ENCODE results near the gene AUTS2. TPM values are rescaled to one million over a fixed set of nuclear protein-coding genes. Genes with fewer than 3 reads are reported as not detected.

Gene AUTS2
- total RNA-seq, 1 experiment from 2014 or later = 256 TPM

DNA sequence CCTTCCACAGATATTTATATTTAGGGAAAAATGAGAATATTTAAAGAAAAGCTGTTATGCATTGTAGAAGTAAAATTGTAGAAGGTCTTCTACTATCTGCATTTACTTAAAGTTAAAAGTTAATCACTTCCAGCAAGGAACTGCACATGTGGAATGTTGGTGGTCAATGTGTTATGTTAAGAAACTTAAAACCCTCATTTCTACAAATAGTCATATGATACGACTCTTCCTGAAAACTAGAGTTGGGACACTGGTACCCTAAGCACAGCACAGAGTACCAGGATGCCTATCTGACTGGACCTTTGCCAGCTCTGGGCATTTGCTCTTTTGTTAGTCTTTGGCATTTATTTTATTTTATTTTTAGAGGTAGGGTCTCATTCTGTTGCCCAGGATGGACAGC is 1009.5 kb downstream of the AUTS2 start:
- Histone ChIP-seq H3K18ac (ENCODE audit: insufficient read length, low read depth, low read length) (no peak overlapping the region), H4K8ac (replicated peaks; ENCODE audit: insufficient read length, low read depth, low read length) (no peak overlapping the region), H2BK120ac (ENCODE audit: low read depth, low read length, poor library complexity, severe bottlenecking) (no peak overlapping the region), H3K14ac (ENCODE audit: insufficient read depth, low read length) (no peak overlapping the region), H2AFZ (ENCODE audit: low read length) (no peak overlapping the region), H3K4ac (ENCODE audit: low read depth, low read length) (no peak overlapping the region), H2BK20ac (ENCODE audit: low read depth, low read length, poor library complexity, severe bottlenecking) (no peak overlapping the region), H3K79me2 (ENCODE audit: insufficient read depth, low read length) (no peaks in the 10 kb centered on the region), H4K91ac (ENCODE audit: insufficient read length, low read depth, low read length) (no peak overlapping the region), H4K20me1 (ENCODE audit: control insufficient read depth, insufficient read depth, insufficient read length) (no peaks in the 10 kb centered on the region), H3K9ac (ENCODE audit: extremely low read depth, insufficient read length, low read length) (no peak overlapping the region), H4K5ac (ENCODE audit: insufficient read length, low read depth, low read length) (no peak overlapping the region), H3K56ac (ENCODE audit: insufficient read length, low read depth, low read length) (no peak overlapping the region), H3K27me3 (ENCODE audit: insufficient read depth, low read length) (no peaks in the 10 kb centered on the region), H3T11ph (ENCODE audit: low read length) (no peak overlapping the region), H3K23ac (ENCODE audit: insufficient read length, low read depth, low read length) (no peak overlapping the region), H3K4me1 (ENCODE audit: insufficient read depth, low read length) (no peaks in the 10 kb centered on the region), H3K27ac (ENCODE audit: insufficient read length, low read depth, low read length) (no peak overlapping the region), H3K23me2 (ENCODE audit: insufficient read length, low read depth, low read length, poor library complexity, severe bottlenecking) (no peaks in the 10 kb centered on the region), H3K79me1 (ENCODE audit: insufficient read depth, low read depth, low read length, poor library complexity, severe bottlenecking) (no peaks in the 10 kb centered on the region), H2BK15ac (ENCODE audit: low read depth, low read length) (no peak overlapping the region), H3K9me3 (ENCODE audit: control insufficient read depth, low read depth, low read length) (no peaks in the 10 kb centered on the region), H2AK5ac (ENCODE audit: insufficient read length, low read length) (no peak overlapping the region), H3K4me2 (ENCODE audit: insufficient read depth, insufficient read length, low read length) (no peak overlapping the region), H2BK5ac (ENCODE audit: insufficient read length, low read length) (no peak overlapping the region), H2BK12ac (ENCODE audit: insufficient read length, low read depth, low read length) (no peak overlapping the region)
- H3K9me3 Mint-ChIP-seq = peaks cover 5 to 6% of the 10 kb centered on the region in 2 experiments; a peak in 3 of 5 replicates
- DNase-seq = no peak
- no peak overlapping the region for H3K27ac Mint-ChIP-seq
- H3K36me3 Mint-ChIP-seq (ENCODE audit: insufficient read depth in 1 of 3, low read depth in 3 of 3) = peaks cover 5 to 7% (median 6%) of the 10 kb centered on the region in 3 experiments; a peak in 3 of 7 replicates
- no peak for TF ChIP-seq CTCF (conservative IDR thresholded peaks at IDR 0.05)
- peaks cover 14% of the 10 kb centered on the region for H3K27me3 Mint-ChIP-seq (ENCODE audit: low read depth)
- no peak overlapping the region for H3K4me3 Mint-ChIP-seq
- H3K4me1 Mint-ChIP-seq = peaks cover under 1 to 10% of the 10 kb centered on the region in 2 experiments; a peak in 3 of 4 replicates
- WGBS (ENCODE audit: extremely low coverage, insufficient read length, low lambda C conversion rate) = no CpG with 5 or more reads among the region's 1 CpG

Measured in H9 (cell line).